OCI-LY7 (cell line): ENCODE measurements around the gene CBY2. TPM values are rescaled to one million over a fixed set of nuclear protein-coding genes. Genes with fewer than 3 reads are reported as not detected.
A peak's percentile ranks its signal among the peaks of the same experiment; 100 is the strongest.

Experiments
- BruUV-seq: library from RNA; stranded (reverse); fragments of 400-500 nt; replicated peaks from 2 replicates; lab custom pipeline; 2021; lab: Mats Ljungman, UMichigan
- CTCF ChIA-PET: fragments of 300-600 bp; sonication (Branson Sonifier 250); formaldehyde crosslinking; loops from one replicate; lab custom pipeline; 2022; ENCODE audit warnings: antibody characterized with exemption; ENCODE audit not compliant: unreplicated experiment; lab: Charles Lee
- POLR2A ChIA-PET: fragments of 300-600 bp; sonication (Branson Sonifier 250); formaldehyde crosslinking; loops from one replicate; lab custom pipeline; 2022; ENCODE audit warnings: antibody characterized with exemption; lab: Charles Lee
- DNase-seq: peaks from one replicate; pipeline ENCODE4 v3.0.0-alpha.2; 2015; ENCODE audit warnings: low spot score
- H2AFZ ChIP-seq: fragments of 200-600 bp; sonication (generic), shearing (Covaris generic); 2 replicates; pipeline ENCODE4 v1.6.1; 2014; ENCODE audit warnings: mild to moderate bottlenecking, antibody characterized with exemption, low read length, moderate library complexity
- H3K27ac ChIP-seq: fragments of 200-600 bp; sonication (generic); 2 replicates; pipeline ENCODE4 v1.5.1; 2014; ENCODE audit warnings: mixed run types, low read depth, mild to moderate bottlenecking, moderate library complexity, low read length, inconsistent platforms; ENCODE audit not compliant: poor library complexity, severe bottlenecking
- H3K36me3 ChIP-seq: fragments of 200-600 bp; sonication (generic); 2 replicates; pipeline ENCODE4 v1.6.1; 2014; ENCODE audit warnings: mild to moderate bottlenecking, antibody characterized with exemption, low read length, moderate library complexity, mixed read lengths; ENCODE audit not compliant: insufficient read depth
- H3K4me1 ChIP-seq: fragments of 200-600 bp; sonication (generic); 2 replicates; pipeline ENCODE4 v1.5.1; 2014; ENCODE audit warnings: mild to moderate bottlenecking, low read length; ENCODE audit not compliant: insufficient read depth, poor library complexity, severe bottlenecking
- H3K4me2 ChIP-seq: fragments of 200-600 bp; sonication (generic); 2 replicates; pipeline ENCODE4 v1.6.1; 2014; ENCODE audit warnings: mild to moderate bottlenecking, low read length
- H3K4me3 ChIP-seq: fragments of 200-600 bp; sonication (generic); 2 replicates; pipeline ENCODE4 v1.5.1; 2014; ENCODE audit warnings: mild to moderate bottlenecking, low read depth, low read length; ENCODE audit not compliant: poor library complexity, severe bottlenecking
- H3K79me2 ChIP-seq: fragments of 200-600 bp; sonication (generic); 2 replicates; pipeline ENCODE4 v1.6.1; 2016; ENCODE audit warnings: low read depth, mild to moderate bottlenecking, low read length, moderate library complexity, mixed read lengths; ENCODE audit not compliant: insufficient read depth
- H3K9me2 ChIP-seq: fragments of 200-600 bp; sonication (generic); 2 replicates; pipeline ENCODE4 v1.6.1; 2016; ENCODE audit warnings: mild to moderate bottlenecking, low read length, mixed read lengths; ENCODE audit not compliant: insufficient read depth
- H3K9me3 ChIP-seq: fragments of 200-600 bp; sonication (generic); 2 replicates; pipeline ENCODE4 v1.6.1; 2014; ENCODE audit warnings: mild to moderate bottlenecking, mixed run types, low read length, mixed read lengths
- H4K20me1 ChIP-seq: fragments of 200-600 bp; sonication (generic); 2 replicates; pipeline ENCODE4 v1.6.1; 2014; ENCODE audit warnings: mild to moderate bottlenecking, antibody characterized with exemption, low read length, moderate library complexity, mixed read lengths; ENCODE audit not compliant: insufficient read depth
- CTCF ChIP-seq: fragments of 200-600 bp; sonication (generic); conservative IDR thresholded peaks from 2 replicates; pipeline ENCODE4 v1.5.1; 2014; ENCODE audit warnings: mild to moderate bottlenecking, antibody characterized with exemption, low read length, moderate library complexity, mixed read lengths
- EZH2phosphoT487 ChIP-seq: fragments of 200-600 bp; sonication (generic); IDR thresholded peaks from 2 replicates; pipeline ENCODE4 v1.6.1; 2018; ENCODE audit warnings: low read depth, borderline replicate concordance, mild to moderate bottlenecking, mixed run types, antibody characterized with exemption, low read length, moderate library complexity, mixed read lengths
- intact Hi-C: fragments of 100-400 bp; cut with micrococcal nuclease; formaldehyde crosslinking; loops from one replicate; pipeline ENCODE4 v1.10.0; 2022; ENCODE audit not compliant: unreplicated experiment
- total RNA-seq, 2 experiments: library from RNA; depleted of rRNA in 1 of 2; stranded (reverse); fragments of >200 nt in 1 of 2; shearing (Covaris generic) in 1 of 2; gene quantifications; 2 replicates each; pipeline ENCODE4 v1.2.3, GENCODE V29; 2014 to 2022

The CBY2 gene
- total RNA-seq, 2 experiments from 2014 or later, result not detected

GRCh38 chr13:45704211-45704739 lies 2.2 kb downstream of the CBY2 start:
- Histone ChIP-seq H3K9me2 (no peaks in the 10 kb centered on the region), H3K79me2 (no peaks in the 10 kb centered on the region), H3K36me3 (no peaks in the 10 kb centered on the region), H3K4me2 (no peak overlapping the region), H4K20me1 (no peaks in the 10 kb centered on the region), H3K4me1 (no peaks in the 10 kb centered on the region), H2AFZ (no peak overlapping the region), H3K9me3 (no peaks in the 10 kb centered on the region), H3K27ac (no peak overlapping the region), H3K4me3 (no peak overlapping the region)
- no TSS peak for BruUV-seq
- no peak for TF ChIP-seq EZH2phosphoT487
- intact Hi-C loops, result no loop called here
- POLR2A ChIA-PET, result interaction anchor here (0.6 kb wide), 1 partner anchor 226 kb away, joined by 3 read pairs; no protein-coding TSS in a partner anchor
- no peak for DNase-seq
- CTCF ChIA-PET, result no interaction called here

- H4K20me1 ChIP-seq, result no peaks in the 10 kb centered on the region
- ChIA-PET POLR2A (no interaction called here), CTCF (no interaction called here)
- H3K4me3 ChIP-seq, result no peak overlapping the region
- no peak overlapping the region for H3K4me2 ChIP-seq
- H3K9me3 ChIP-seq, result no peaks in the 10 kb centered on the region
- no peak overlapping the region for H3K27ac ChIP-seq
- TF ChIP-seq EZH2phosphoT487, result no peak
- no peak for TF ChIP-seq CTCF
- BruUV-seq, result no TSS peak
- intact Hi-C loops, result no loop called here
- no peak overlapping the region for H2AFZ ChIP-seq
- no peaks in the 10 kb centered on the region for H3K9me2 ChIP-seq
- no peak for DNase-seq
- H3K4me1 ChIP-seq, result no peaks in the 10 kb centered on the region
- H3K36me3 ChIP-seq, result no peaks in the 10 kb centered on the region
- H3K79me2 ChIP-seq, result no peaks in the 10 kb centered on the region
Measured at GRCh38 chr13:45704854-45705695, 3.0 kb downstream of the CBY2 start.

- H3K79me2 ChIP-seq, result no peaks in the 10 kb centered on the region
- H3K27ac ChIP-seq, result no peak overlapping the region
- DNase-seq, result peak; percentile 5
- no peaks in the 10 kb centered on the region for H3K36me3 ChIP-seq
- H3K9me2 ChIP-seq, result no peaks in the 10 kb centered on the region
- H3K9me3 ChIP-seq, result no peaks in the 10 kb centered on the region
- H4K20me1 ChIP-seq, result no peaks in the 10 kb centered on the region
- H3K4me2 ChIP-seq, result no peak overlapping the region
- ChIA-PET POLR2A (no interaction called here), CTCF (no interaction called here)
- TF ChIP-seq CTCF (no peak), EZH2phosphoT487 (no peak)
- H2AFZ ChIP-seq, result no peak overlapping the region
- no peak overlapping the region for H3K4me3 ChIP-seq
- BruUV-seq, result no TSS peak
- no peaks in the 10 kb centered on the region for H3K4me1 ChIP-seq
- intact Hi-C loops, result no loop called here
Measured at GRCh38 chr13:45705918-45706317, 3.8 kb downstream of the CBY2 start.
